Endodermal cell (in vitro differentiated cells): ENCODE data around the gene GOLGA8S. TPM values are rescaled to one million over a fixed set of nuclear protein-coding genes. Genes with fewer than 3 reads are reported as not detected.

ENCODE experiments used
- DNase-seq: peaks from one replicate; pipeline ENCODE4 v3.0.0-alpha.2; 2017
- H3K27ac ChIP-seq: 2 replicates; pipeline ENCODE4 v1.5.1; 2013; ENCODE audit warnings: mild to moderate bottlenecking, low read depth, low read length, moderate library complexity
- H3K27me3 ChIP-seq: 2 replicates; pipeline ENCODE4 v1.6.1; 2013; ENCODE audit warnings: mild to moderate bottlenecking, low read length, moderate library complexity; ENCODE audit not compliant: insufficient read depth, control insufficient read depth, poor library complexity, severe bottlenecking
- H3K36me3 ChIP-seq: 2 replicates; pipeline ENCODE4 v1.7.0; 2013; ENCODE audit warnings: mild to moderate bottlenecking, low read length, moderate library complexity; ENCODE audit not compliant: control insufficient read depth, insufficient read depth
- H3K4me1 ChIP-seq: one replicate; pipeline ENCODE4 v1.7.0; 2013; ENCODE audit warnings: low read length; ENCODE audit not compliant: control insufficient read depth, insufficient read depth
- H3K4me3 ChIP-seq: 2 replicates; pipeline ENCODE4 v1.5.1; 2013; ENCODE audit warnings: mild to moderate bottlenecking, low read length, moderate library complexity
- H3K9ac ChIP-seq: 2 replicates; pipeline ENCODE4 v1.6.1; 2013; ENCODE audit warnings: mild to moderate bottlenecking, low read length, moderate library complexity; ENCODE audit not compliant: poor library complexity, severe bottlenecking; ENCODE audit errors: extremely low read depth
- H3K9me3 ChIP-seq: 2 replicates; pipeline ENCODE4 v1.6.1; 2013; ENCODE audit warnings: mild to moderate bottlenecking, low read length, moderate library complexity; ENCODE audit not compliant: control insufficient read depth
- H3K27ac Mint-ChIP-seq: 2 replicates; pipeline ENCODE4 v1.8.0; 2020; ENCODE audit warnings: mixed read lengths
- H3K27me3 Mint-ChIP-seq: 2 replicates; pipeline ENCODE4 v1.8.0; 2021; ENCODE audit warnings: mild to moderate bottlenecking, mixed read lengths; ENCODE audit not compliant: insufficient read depth
- H3K36me3 Mint-ChIP-seq: 2 replicates; pipeline ENCODE4 v1.8.0; 2020; ENCODE audit warnings: low read depth, mixed read lengths
- H3K4me1 Mint-ChIP-seq: 2 replicates; pipeline ENCODE4 v1.8.0; 2020; ENCODE audit warnings: mixed read lengths
- H3K4me3 Mint-ChIP-seq: 2 replicates; pipeline ENCODE4 v1.8.0; 2020; ENCODE audit warnings: mild to moderate bottlenecking, moderate library complexity, mixed read lengths
- H3K9me3 Mint-ChIP-seq: 2 replicates; pipeline ENCODE4 v1.8.0; 2020; ENCODE audit warnings: mild to moderate bottlenecking, mixed read lengths
- CTCF ChIP-seq: fragments of 200-600 bp; sonication (generic); conservative IDR thresholded peaks from 2 replicates; pipeline ENCODE4 v1.5.0; 2021; ENCODE audit warnings: antibody characterized with exemption, mild to moderate bottlenecking
- WGBS, 2 experiments: methylation state at CpG; one replicate each; pipeline versions ENCODE4 v1.1.5 to v1.1.7; 2013; ENCODE audit warnings: missing lambda C conversion rate in 2 of 2, mixed read lengths in 1 of 2; ENCODE audit not compliant: insufficient coverage in 1 of 2, insufficient read length in 1 of 2; 5-methylcytosine and 5-hydroxymethylcytosine counted together
- total RNA-seq, 2 donors: library from RNA; stranded (reverse); fragmentation: NEBNext Ultra II Directional in 1 of 2; extraction: Animal tissue kit (Norgen Biotek cat#: 25700) in 1 of 2; gene quantifications; 2 replicates in 1 of 2; 3 replicates in 1 of 2; pipeline ENCODE4 v1.2.1, GENCODE V29; 2021

Gene GOLGA8S
- total RNA-seq, 2 donors from 2014 or later, result 0.07 TPM; not detected in 1

GRCh38 chr15:23401627-23402026, 47.1 kb downstream of the GOLGA8S start:
- no peaks in the 10 kb centered on the region for H3K4me1 ChIP-seq
- H3K4me1 Mint-ChIP-seq, result no peaks in the 10 kb centered on the region
- H3K27me3 ChIP-seq, result no peaks in the 10 kb centered on the region
- no peak overlapping the region for H3K27ac ChIP-seq
- peaks cover 81% of the 10 kb centered on the region for H3K9me3 Mint-ChIP-seq
- peaks cover 3% of the 10 kb centered on the region for H3K27me3 Mint-ChIP-seq
- WGBS, 2 experiments, result 65 to 80% methylated on average over 5 to 8 of the region's 8 CpGs
- no peaks in the 10 kb centered on the region for H3K36me3 ChIP-seq
- no peak for DNase-seq
- H3K9ac ChIP-seq, result no peak overlapping the region
- no peak overlapping the region for H3K4me3 Mint-ChIP-seq
- no peaks in the 10 kb centered on the region for H3K36me3 Mint-ChIP-seq
- no peak overlapping the region for H3K4me3 ChIP-seq
- no peaks in the 10 kb centered on the region for H3K9me3 ChIP-seq
- no peak for TF ChIP-seq CTCF
- no peak overlapping the region for H3K27ac Mint-ChIP-seq

- Histone ChIP-seq H3K27ac (no peak overlapping the region), H3K36me3 (no peaks in the 10 kb centered on the region), H3K4me1 (no peaks in the 10 kb centered on the region), H3K9ac (no peak overlapping the region), H3K27me3 (no peaks in the 10 kb centered on the region), H3K4me3 (no peak overlapping the region), H3K9me3 (no peaks in the 10 kb centered on the region)
- Mint-ChIP-seq H3K27me3 (peaks cover 3% of the 10 kb centered on the region), H3K9me3 (peaks cover 84% of the 10 kb centered on the region), H3K4me1 (no peaks in the 10 kb centered on the region), H3K36me3 (no peaks in the 10 kb centered on the region), H3K27ac (no peak overlapping the region), H3K4me3 (no peak overlapping the region)
- no peak for DNase-seq
- no peak for TF ChIP-seq CTCF
- WGBS, 2 experiments, result 57 to 81% methylated on average over 2 of the region's 2 CpGs
Measured at GRCh38 chr15:23402140-23402539, 47.6 kb downstream of the GOLGA8S start.

GRCh38 chr15:23402544-23402943, 48.0 kb downstream of the GOLGA8S start:
- no peaks in the 10 kb centered on the region for H3K36me3 Mint-ChIP-seq
- H3K27me3 Mint-ChIP-seq, result peaks cover 3% of the 10 kb centered on the region
- Histone ChIP-seq H3K27me3 (no peaks in the 10 kb centered on the region), H3K27ac (no peak overlapping the region), H3K36me3 (no peaks in the 10 kb centered on the region), H3K9ac (no peak overlapping the region), H3K4me3 (no peak overlapping the region), H3K9me3 (no peaks in the 10 kb centered on the region), H3K4me1 (no peaks in the 10 kb centered on the region)
- no peak overlapping the region for H3K27ac Mint-ChIP-seq
- 60 to 70% methylated on average over 4 to 5 of the region's 5 CpGs for WGBS, 2 experiments
- no peak overlapping the region for H3K4me3 Mint-ChIP-seq
- no peaks in the 10 kb centered on the region for H3K4me1 Mint-ChIP-seq
- DNase-seq, result no peak
- no peak for TF ChIP-seq CTCF
- peaks cover 83% of the 10 kb centered on the region for H3K9me3 Mint-ChIP-seq
